MM.1S (cell line): ENCODE measurements around the gene PIK3R5.

Source experiments
- DNase-seq: peaks from one replicate; pipeline ENCODE4 v3.0.0-alpha.2; 2015
- H2AFZ ChIP-seq: fragments of 300-600 bp; sonication (generic); 2 replicates; pipeline ENCODE4 v1.6.0; 2016; ENCODE audit warnings: antibody characterized with exemption, low read length
- H3F3A ChIP-seq: fragments of 300-600 bp; sonication (generic); 2 replicates; pipeline ENCODE4 v1.6.1; 2016; ENCODE audit warnings: mild to moderate bottlenecking, antibody characterized with exemption, low read length, moderate library complexity, mixed read lengths; ENCODE audit not compliant: insufficient read depth
- H3K27ac ChIP-seq: fragments of 300-600 bp; sonication (generic); 2 replicates; pipeline ENCODE4 v1.5.1; 2016; ENCODE audit warnings: mild to moderate bottlenecking, low read length
- H3K27me3 ChIP-seq: fragments of 300-600 bp; sonication (generic); replicated peaks from 2 replicates; pipeline ENCODE4 v1.6.0; 2016; ENCODE audit warnings: low read length; ENCODE audit not compliant: insufficient read depth
- H3K36me3 ChIP-seq: fragments of 300-600 bp; sonication (generic); replicated peaks from 2 replicates; pipeline ENCODE4 v1.6.1; 2016; ENCODE audit warnings: mild to moderate bottlenecking, low read length, mixed read lengths; ENCODE audit not compliant: insufficient read depth
- H3K4me1 ChIP-seq: fragments of 300-600 bp; sonication (generic); 2 replicates; pipeline ENCODE4 v1.6.1; 2016; ENCODE audit warnings: low read length, mixed read lengths
- H3K4me2 ChIP-seq: fragments of 300-600 bp; sonication (generic); 2 replicates; pipeline ENCODE4 v1.6.0; 2016; ENCODE audit warnings: low read depth, low read length
- H3K4me3 ChIP-seq: fragments of 300-600 bp; sonication (generic); 2 replicates; pipeline ENCODE4 v1.5.1; 2016; ENCODE audit warnings: low read length, mixed read lengths
- H3K79me2 ChIP-seq: fragments of 300-600 bp; sonication (generic); 2 replicates; pipeline ENCODE4 v1.6.1; 2016; ENCODE audit warnings: mixed run types, low read length, mixed read lengths
- H3K9ac ChIP-seq: fragments of 300-600 bp; sonication (generic); 2 replicates; pipeline ENCODE4 v1.6.1; 2016; ENCODE audit warnings: low read length, mixed read lengths
- H3K9me2 ChIP-seq: fragments of 300-600 bp; sonication (generic); replicated peaks from 2 replicates; pipeline ENCODE4 v1.6.1; 2016; ENCODE audit warnings: mild to moderate bottlenecking, low read length, mixed read lengths; ENCODE audit not compliant: insufficient read depth
- H3K9me3 ChIP-seq: fragments of 300-600 bp; sonication (generic); replicated peaks from 2 replicates; pipeline ENCODE4 v1.6.1; 2016; ENCODE audit warnings: mild to moderate bottlenecking, low read length, mixed read lengths; ENCODE audit not compliant: insufficient read depth
- H4K20me1 ChIP-seq: fragments of 300-600 bp; sonication (generic); 2 replicates; pipeline ENCODE4 v1.6.1; 2016; ENCODE audit warnings: mild to moderate bottlenecking, low read length, moderate library complexity, mixed read lengths; ENCODE audit not compliant: insufficient read depth
- CTCF ChIP-seq: fragments of 300-600 bp; sonication (generic); IDR thresholded peaks from 2 replicates; pipeline ENCODE4 v1.5.1; 2016; ENCODE audit warnings: antibody characterized with exemption, low read length, mixed read lengths
- EZH2 ChIP-seq: fragments of 300-600 bp; sonication (generic); optimal IDR thresholded peaks from 2 replicates; pipeline ENCODE3; 2017; ENCODE audit warnings: low read depth, mild to moderate bottlenecking, antibody characterized with exemption, low read length, mixed read lengths
- EZH2phosphoT487 ChIP-seq: fragments of 300-600 bp; sonication (generic); IDR thresholded peaks from 2 replicates; pipeline ENCODE4 v1.6.1; 2018; ENCODE audit warnings: antibody characterized with exemption, low read length

Gene PIK3R5

GRCh38 chr17:8883353-8883752 is 82.2 kb downstream of the PIK3R5 start:
- H3K4me2 ChIP-seq = no peak overlapping the region
- no peaks in the 10 kb centered on the region for H4K20me1 ChIP-seq
- no peak overlapping the region for H3K27ac ChIP-seq
- no peaks in the 10 kb centered on the region for H3F3A ChIP-seq
- H2AFZ ChIP-seq = no peak overlapping the region
- H3K9me3 ChIP-seq = no peaks in the 10 kb centered on the region
- no peaks in the 10 kb centered on the region for H3K79me2 ChIP-seq
- no peak overlapping the region for H3K9ac ChIP-seq
- H3K9me2 ChIP-seq = no peaks in the 10 kb centered on the region
- TF ChIP-seq EZH2phosphoT487 (no peak), CTCF (no peak), EZH2 (no peak)
- H3K36me3 ChIP-seq = no peaks in the 10 kb centered on the region
- no peaks in the 10 kb centered on the region for H3K4me1 ChIP-seq
- no peak for DNase-seq
- peaks cover 21% of the 10 kb centered on the region for H3K27me3 ChIP-seq
- H3K4me3 ChIP-seq = no peak overlapping the region

- Histone ChIP-seq H3K4me1 (no peaks in the 10 kb centered on the region), H3K9me2 (no peaks in the 10 kb centered on the region), H3K27me3 (peaks cover 21% of the 10 kb centered on the region), H2AFZ (no peak overlapping the region), H3F3A (no peaks in the 10 kb centered on the region), H3K36me3 (no peaks in the 10 kb centered on the region), H3K79me2 (no peaks in the 10 kb centered on the region), H3K9me3 (no peaks in the 10 kb centered on the region), H3K9ac (no peak overlapping the region), H4K20me1 (no peaks in the 10 kb centered on the region), H3K4me3 (no peak overlapping the region), H3K27ac (no peak overlapping the region), H3K4me2 (no peak overlapping the region)
- TF ChIP-seq CTCF (no peak), EZH2 (no peak), EZH2phosphoT487 (no peak)
- DNase-seq = no peak
Observed at GRCh38 chr17:8881606-8882005, 83.9 kb downstream of the PIK3R5 start.

GRCh38 chr17:8880466-8880865 is 85.0 kb downstream of the PIK3R5 start:
- H3K9me2 ChIP-seq = no peaks in the 10 kb centered on the region
- peaks cover 21% of the 10 kb centered on the region for H3K27me3 ChIP-seq
- no peak for DNase-seq
- H2AFZ ChIP-seq = no peak overlapping the region
- no peaks in the 10 kb centered on the region for H3K4me1 ChIP-seq
- H3K79me2 ChIP-seq = no peaks in the 10 kb centered on the region
- no peaks in the 10 kb centered on the region for H3F3A ChIP-seq
- H3K36me3 ChIP-seq = no peaks in the 10 kb centered on the region
- no peaks in the 10 kb centered on the region for H3K9me3 ChIP-seq
- no peak overlapping the region for H3K27ac ChIP-seq
- no peak overlapping the region for H3K9ac ChIP-seq
- no peaks in the 10 kb centered on the region for H4K20me1 ChIP-seq
- no peak for TF ChIP-seq CTCF
- no peak for TF ChIP-seq EZH2
- TF ChIP-seq EZH2phosphoT487 = no peak
- H3K4me2 ChIP-seq = no peak overlapping the region
- H3K4me3 ChIP-seq = no peak overlapping the region
